A549 treated with CpdA at 1 μM for 4 hours (cell line): ENCODE measurements around the gene CDC42EP1. TPM values are rescaled to one million over a fixed set of nuclear protein-coding genes. Genes with fewer than 3 reads are reported as not detected.

Experiments
- total RNA-seq: library from RNA; stranded (reverse); fragments of 200-300 nt; extraction: Qiagen RNA extraction; gene quantifications from 5 replicates; pipeline ENCODE4 v1.2.3, GENCODE V29; 2022; ENCODE audit warnings: low read depth

The CDC42EP1 gene, protein sequence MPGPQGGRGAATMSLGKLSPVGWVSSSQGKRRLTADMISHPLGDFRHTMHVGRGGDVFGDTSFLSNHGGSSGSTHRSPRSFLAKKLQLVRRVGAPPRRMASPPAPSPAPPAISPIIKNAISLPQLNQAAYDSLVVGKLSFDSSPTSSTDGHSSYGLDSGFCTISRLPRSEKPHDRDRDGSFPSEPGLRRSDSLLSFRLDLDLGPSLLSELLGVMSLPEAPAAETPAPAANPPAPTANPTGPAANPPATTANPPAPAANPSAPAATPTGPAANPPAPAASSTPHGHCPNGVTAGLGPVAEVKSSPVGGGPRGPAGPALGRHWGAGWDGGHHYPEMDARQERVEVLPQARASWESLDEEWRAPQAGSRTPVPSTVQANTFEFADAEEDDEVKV
- total RNA-seq: 27.2 to 39.2 TPM (median 36.6 TPM) in 5 replicates

DNA sequence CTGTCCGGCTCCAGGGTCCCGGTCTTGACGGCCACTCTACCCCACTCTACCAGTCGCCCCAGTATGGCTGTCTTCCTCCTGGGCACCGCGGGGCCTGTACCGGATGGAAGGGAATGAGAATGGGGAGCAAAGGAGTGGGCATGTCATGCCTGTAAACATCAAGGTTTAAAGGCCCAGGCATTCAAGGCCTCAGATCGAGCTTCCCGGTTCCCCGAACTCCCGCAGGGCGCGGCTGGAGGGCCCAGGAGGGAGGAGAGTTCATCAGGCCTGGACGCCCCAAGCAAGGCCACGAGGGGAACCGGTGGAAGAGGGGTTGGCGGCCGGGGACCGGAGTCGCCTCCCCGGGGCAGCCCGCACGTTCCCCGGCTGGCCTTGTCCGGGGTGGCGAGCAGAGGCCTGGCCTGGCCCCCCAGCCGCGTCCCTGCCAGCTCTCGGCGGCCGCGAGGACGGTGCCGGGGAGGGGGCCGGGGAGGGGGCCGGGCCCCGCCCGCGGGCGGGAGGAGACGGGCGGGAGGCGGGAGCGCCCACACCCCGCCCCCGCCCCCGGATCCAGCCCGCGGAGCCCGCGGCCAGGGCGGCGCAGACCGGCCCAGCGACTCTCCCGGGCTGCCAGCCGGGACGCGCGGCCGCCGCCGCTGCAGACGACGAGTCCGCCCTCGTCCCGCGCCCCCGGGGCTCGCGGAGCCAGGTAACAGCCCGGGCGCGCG lies at the start of gene CDC42EP1:
TSS of gene CDC42EP1 (plus strand) at position 580 of the 707 bp plus-strand sequence. CDS start 5,870 bp downstream, outside the sequence.

DNA sequence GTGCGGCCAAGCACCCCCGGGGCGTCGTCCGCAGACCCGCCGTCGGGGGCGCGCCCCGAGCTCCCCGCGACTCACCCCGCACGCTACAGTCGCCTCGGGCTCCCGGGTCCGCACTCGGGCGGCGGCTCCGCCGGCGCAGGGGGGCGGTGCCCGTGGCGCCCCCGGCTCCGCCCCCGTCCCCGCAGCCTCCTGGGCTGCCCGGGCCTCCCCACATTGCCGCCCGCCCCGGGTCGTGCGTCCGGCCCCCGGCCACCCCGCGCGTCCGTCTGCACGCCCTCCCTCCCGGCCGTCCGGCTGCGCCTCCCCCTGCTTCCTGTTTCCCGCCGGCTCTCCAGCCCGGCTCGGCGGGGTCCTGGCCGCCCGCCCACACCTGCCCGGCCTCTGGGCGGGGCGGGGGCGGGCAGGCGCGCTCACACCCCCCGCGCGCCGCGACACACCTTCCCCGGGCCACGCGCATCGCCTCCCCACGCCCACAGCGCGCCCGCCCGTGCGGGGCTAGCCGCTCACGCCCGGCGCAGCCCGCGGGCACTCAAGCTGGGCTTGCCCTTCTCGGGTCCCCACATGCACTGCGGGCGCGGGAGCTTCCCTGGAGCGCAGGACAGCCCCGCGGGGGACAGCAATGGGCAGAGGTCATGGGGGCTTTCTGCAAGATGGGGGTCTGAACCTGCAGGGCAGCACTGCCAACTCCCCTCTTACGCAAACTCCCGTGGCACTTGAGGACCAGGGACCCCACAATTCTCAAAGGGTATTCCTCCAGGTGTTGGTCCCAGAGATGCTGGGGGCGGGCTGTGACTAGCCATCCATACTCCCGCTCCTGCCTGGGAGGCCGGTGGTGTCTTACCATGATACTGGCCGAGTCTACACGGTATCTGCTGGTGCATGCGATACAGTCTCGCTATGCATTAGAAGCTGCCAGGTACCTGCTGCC lies 40.7 kb upstream of the CDC42EP1 start, which contains the start of gene CARD10:
TSS of gene CARD10 (minus strand) at position 148 of the 928 bp plus-strand sequence. CDS start 215 bp downstream, outside the sequence.

DNA sequence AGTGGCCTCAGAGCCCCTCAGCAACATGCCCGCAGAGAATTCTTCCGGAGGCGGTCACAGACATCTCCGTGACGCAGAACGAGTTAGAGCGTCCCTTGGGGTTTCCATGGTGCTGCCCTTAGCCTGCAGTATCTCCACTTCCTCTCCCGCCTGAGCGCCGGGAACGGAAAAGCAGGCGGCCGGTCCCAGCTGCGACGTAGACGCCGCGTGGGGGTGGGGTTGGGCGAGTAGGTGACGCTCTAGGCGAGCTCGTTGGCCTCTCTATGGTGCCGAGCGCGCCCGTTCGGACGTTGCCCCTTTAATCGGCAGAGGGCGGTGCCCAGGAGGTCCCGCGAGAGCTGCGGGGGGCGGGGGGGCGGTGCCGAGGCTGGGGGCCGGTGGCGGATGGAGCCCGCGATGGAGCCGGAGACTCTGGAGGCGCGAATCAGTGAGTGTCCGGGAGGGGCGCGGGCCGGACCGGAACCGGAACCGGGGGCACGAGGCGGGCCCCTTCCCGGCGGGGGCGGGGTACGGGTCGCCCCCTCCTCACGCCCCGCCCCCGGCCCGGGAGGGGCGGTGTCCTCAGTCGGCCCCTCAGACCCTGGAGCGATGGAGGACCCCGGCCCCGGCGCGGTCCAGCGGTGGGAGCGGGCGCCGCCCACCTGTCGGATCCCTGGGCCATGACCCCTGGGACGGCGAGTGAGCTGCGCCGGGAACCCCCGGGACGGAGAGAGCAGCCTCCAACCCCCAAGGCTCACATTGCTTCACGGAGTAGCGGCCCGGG lies 48.4 kb downstream of the CDC42EP1 start, which contains the start of gene GGA1:
TSS of gene GGA1 (plus strand) at position 358 of the 763 bp plus-strand sequence. CDS start at position 385, 27 bp downstream.

Other genes starting within 250 kb of the CDC42EP1 start
- gene ELFN2, start 133.0 kb upstream of the CDC42EP1 start, total RNA-seq: 5.8 to 9.0 TPM (median 8.2 TPM) in 5 replicates
- gene MFNG, start 74.1 kb upstream of the CDC42EP1 start, total RNA-seq: 1.5 to 3.2 TPM (median 2.5 TPM) in 5 replicates
- 32.3 to 40.9 TPM (median 34.9 TPM) in 5 replicates for gene CARD10, start 41.1 kb upstream of the CDC42EP1 start, total RNA-seq
- 0.27 to 0.45 TPM (median 0.34 TPM) in 4 of 5 replicates, not detected in the other for gene LGALS2, start 19.6 kb downstream of the CDC42EP1 start, total RNA-seq
- 18.9 to 25.2 TPM (median 22.3 TPM) in 5 replicates for gene GGA1, start 48.4 kb downstream of the CDC42EP1 start, total RNA-seq
- 1.2 to 2.8 TPM (median 2.0 TPM) in 5 replicates for gene SH3BP1, start 79.2 kb downstream of the CDC42EP1 start, total RNA-seq
- gene PDXP, start 98.2 kb downstream of the CDC42EP1 start, total RNA-seq: 16.3 to 21.8 TPM (median 21.4 TPM) in 5 replicates
- gene LGALS1, start 115.2 kb downstream of the CDC42EP1 start, total RNA-seq: 1,299 to 1,423 TPM (median 1,303 TPM) in 5 replicates
- 26.8 to 30.7 TPM (median 28.4 TPM) in 5 replicates for gene NOL12, start 125.9 kb downstream of the CDC42EP1 start, total RNA-seq
- 21.4 to 33.2 TPM (median 28.4 TPM) in 5 replicates for gene TRIOBP, start 136.6 kb downstream of the CDC42EP1 start, total RNA-seq
- 2.4 to 4.0 TPM (median 3.0 TPM) in 5 replicates for gene GCAT, start 247.5 kb downstream of the CDC42EP1 start, total RNA-seq